ENCODE results near the gene CPEB4.

The CPEB4 gene

GRCh38 chr5:173868096-173868880 lies 19.9 kb upstream of the CPEB4 start:
- no peak for DNase-seq (ENCODE audit: low spot score)
- TF ChIP-seq, protein P1, sequence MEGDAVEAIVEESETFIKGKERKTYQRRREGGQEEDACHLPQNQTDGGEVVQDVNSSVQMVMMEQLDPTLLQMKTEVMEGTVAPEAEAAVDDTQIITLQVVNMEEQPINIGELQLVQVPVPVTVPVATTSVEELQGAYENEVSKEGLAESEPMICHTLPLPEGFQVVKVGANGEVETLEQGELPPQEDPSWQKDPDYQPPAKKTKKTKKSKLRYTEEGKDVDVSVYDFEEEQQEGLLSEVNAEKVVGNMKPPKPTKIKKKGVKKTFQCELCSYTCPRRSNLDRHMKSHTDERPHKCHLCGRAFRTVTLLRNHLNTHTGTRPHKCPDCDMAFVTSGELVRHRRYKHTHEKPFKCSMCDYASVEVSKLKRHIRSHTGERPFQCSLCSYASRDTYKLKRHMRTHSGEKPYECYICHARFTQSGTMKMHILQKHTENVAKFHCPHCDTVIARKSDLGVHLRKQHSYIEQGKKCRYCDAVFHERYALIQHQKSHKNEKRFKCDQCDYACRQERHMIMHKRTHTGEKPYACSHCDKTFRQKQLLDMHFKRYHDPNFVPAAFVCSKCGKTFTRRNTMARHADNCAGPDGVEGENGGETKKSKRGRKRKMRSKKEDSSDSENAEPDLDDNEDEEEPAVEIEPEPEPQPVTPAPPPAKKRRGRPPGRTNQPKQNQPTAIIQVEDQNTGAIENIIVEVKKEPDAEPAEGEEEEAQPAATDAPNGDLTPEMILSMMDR (IDR thresholded peaks at IDR 0.05; ENCODE audit: extremely low read depth, missing control alignments): no peak

GRCh38 chr5:173869316-173869715 lies 18.8 kb upstream of the CPEB4 start:
- TF ChIP-seq, protein P1 (IDR thresholded peaks at IDR 0.05; ENCODE audit: extremely low read depth, missing control alignments): no peak

GRCh38 chr5:173872957-173873305 lies 15.2 kb upstream of the CPEB4 start:
- no peak for DNase-seq (ENCODE audit: low spot score)
- TF ChIP-seq, protein P1 (IDR thresholded peaks at IDR 0.05; ENCODE audit: extremely low read depth, missing control alignments): no peak

More at GRCh38 chr5:173869316-173869715, 18.8 kb upstream of the CPEB4 start:
- DNase-seq (ENCODE audit: low spot score): no peak

- no peak for DNase-seq (ENCODE audit: low spot score)
- TF ChIP-seq, protein P1 (IDR thresholded peaks at IDR 0.05; ENCODE audit: extremely low read depth, missing control alignments): no peak
Observed at GRCh38 chr5:173873306-173873922, 14.7 kb upstream of the CPEB4 start.

DNA sequence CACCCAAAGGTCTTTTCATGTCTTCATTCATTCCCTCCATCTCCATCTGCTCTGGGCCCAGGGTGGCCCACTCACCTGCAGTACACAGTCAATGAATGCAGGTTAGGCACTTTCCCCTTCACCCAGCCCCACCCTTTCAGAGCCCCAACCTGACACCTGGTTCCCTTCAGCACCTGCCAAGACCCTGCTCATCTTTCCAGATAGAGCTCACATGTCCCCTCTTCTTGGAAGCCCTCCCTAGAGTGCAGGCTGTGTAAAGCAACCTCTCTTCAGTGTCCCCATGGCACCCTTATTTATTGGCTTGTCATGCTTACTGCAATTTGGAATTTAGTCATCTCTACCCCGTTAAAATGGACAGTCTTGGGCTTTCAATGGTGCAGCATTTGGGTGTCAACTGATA lies 13.0 kb upstream of the CPEB4 start:
- DNase-seq (ENCODE audit: low spot score): no peak
- TF ChIP-seq, protein P1 (IDR thresholded peaks at IDR 0.05; ENCODE audit: extremely low read depth, missing control alignments): no peak

GRCh38 chr5:173878224-173878967 lies 9.8 kb upstream of the CPEB4 start:
- TF ChIP-seq, protein P1 (IDR thresholded peaks at IDR 0.05; ENCODE audit: extremely low read depth, missing control alignments): no peak
- DNase-seq (ENCODE audit: low spot score): no peak

Data from GM20000 (cell line).